Vagina (tissue), 2 donors: ENCODE data around the gene HSDL2. TPM values are rescaled to one million over a fixed set of nuclear protein-coding genes. Genes with fewer than 3 reads are reported as not detected.

Experiments used
- DNase-seq, 2 donors: peaks; one replicate each; pipeline ENCODE4 v3.0.0-alpha.2; 2017; ENCODE audit errors: extremely low spot score in 2 of 2
- H3K27ac ChIP-seq: fragments of 200-600 bp; sonication (generic); one replicate; pipeline ENCODE4 v1.5.1; 2019
- H3K27me3 ChIP-seq: fragments of 200-600 bp; sonication (generic); one replicate; pipeline ENCODE4 v1.5.1; 2019
- H3K36me3 ChIP-seq, 2 donors: fragments of 200-600 bp; sonication (generic); one replicate each; pipeline ENCODE4 v1.5.1; 2017 to 2019
- H3K4me1 ChIP-seq: fragments of 200-600 bp; sonication (generic); one replicate; pipeline ENCODE4 v1.5.1; 2019
- H3K4me3 ChIP-seq, 2 donors: fragments of 200-600 bp; sonication (generic); 1 replicate in 1 of 2; 2 replicates in 1 of 2; pipeline ENCODE4 v1.5.1; 2016 to 2019
- H3K9me3 ChIP-seq: fragments of 200-600 bp; sonication (generic); one replicate; pipeline ENCODE4 v1.5.1; 2019
- CTCF ChIP-seq, 3 experiments: fragments of 450-650 bp in 2 of 3; fragments of 200-600 bp in 1 of 3; sonication (generic) in 1 of 3; IDR thresholded peaks; one replicate each; pipeline ENCODE4 v1.5.1; 2017 to 2019; ENCODE audit warnings: antibody characterized with exemption in 3 of 3, mild to moderate bottlenecking in 2 of 3, moderate library complexity in 2 of 3
- POLR2A ChIP-seq, 2 donors: fragments of 450-650 bp; IDR thresholded peaks; one replicate each; pipeline ENCODE4 v1.6.1; 2017; ENCODE audit warnings: antibody characterized with exemption in 2 of 2, mild to moderate bottlenecking in 2 of 2, moderate library complexity in 2 of 2
- POLR2AphosphoS5 ChIP-seq, 2 donors: sonication (generic); formaldehyde crosslinking; IDR thresholded peaks; one replicate each; pipeline ENCODE4 v1.9.0; 2017; ENCODE audit warnings: antibody characterized with exemption in 2 of 2, mild to moderate bottlenecking in 2 of 2, low read depth in 1 of 2; ENCODE audit not compliant: insufficient read depth in 1 of 2
- intact Hi-C: fragments of 100-400 bp; cut with DNase I; formaldehyde crosslinking; loops from one replicate; pipeline ENCODE4 v1.15.1; 2023
- total RNA-seq: library from RNA; depleted of rRNA; stranded (reverse); fragments of >200 nt; gene quantifications from one replicate; pipeline ENCODE4 v1.2.3, GENCODE V29; 2016

Gene HSDL2
- total RNA-seq, 1 donor from 2014 or later, result 25.8 TPM

DNA sequence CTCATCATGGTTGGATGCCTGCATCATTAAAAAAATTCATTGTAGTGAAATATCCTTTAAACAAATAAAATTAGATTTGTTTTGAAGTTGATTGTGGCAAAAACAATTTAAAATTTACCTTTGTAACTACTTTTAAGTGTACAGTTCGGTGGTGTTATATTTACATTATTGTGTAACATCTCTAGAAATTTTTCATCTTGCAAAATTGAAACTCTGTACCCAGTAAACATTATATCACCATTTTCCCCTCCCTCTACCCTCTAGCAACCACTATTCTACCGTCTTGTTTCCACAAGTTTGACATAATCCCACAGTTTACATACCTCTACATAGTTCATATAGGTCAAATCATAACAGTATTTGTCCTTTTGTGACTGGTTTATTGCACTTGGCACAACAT is 104.7 kb downstream of the HSDL2 start:
- no peak for DNase-seq
- TF ChIP-seq CTCF (IDR thresholded peaks at IDR 0.05) (no peak), POLR2A (IDR thresholded peaks at IDR 0.05) (no peak), POLR2AphosphoS5 (IDR thresholded peaks at IDR 0.05; ENCODE audit: insufficient read depth in 1 of 2, low read depth in 1 of 2) (no peak)
- peaks cover 12% of the 10 kb centered on the region for H3K4me1 ChIP-seq
- no peak overlapping the region for H3K27ac ChIP-seq
- H3K9me3 ChIP-seq, result no peaks in the 10 kb centered on the region
- H3K36me3 ChIP-seq, result no peaks in the 10 kb centered on the region
- no peak overlapping the region for H3K4me3 ChIP-seq
- intact Hi-C loops, result no loop called here
- H3K27me3 ChIP-seq, result no peaks in the 10 kb centered on the region

DNA sequence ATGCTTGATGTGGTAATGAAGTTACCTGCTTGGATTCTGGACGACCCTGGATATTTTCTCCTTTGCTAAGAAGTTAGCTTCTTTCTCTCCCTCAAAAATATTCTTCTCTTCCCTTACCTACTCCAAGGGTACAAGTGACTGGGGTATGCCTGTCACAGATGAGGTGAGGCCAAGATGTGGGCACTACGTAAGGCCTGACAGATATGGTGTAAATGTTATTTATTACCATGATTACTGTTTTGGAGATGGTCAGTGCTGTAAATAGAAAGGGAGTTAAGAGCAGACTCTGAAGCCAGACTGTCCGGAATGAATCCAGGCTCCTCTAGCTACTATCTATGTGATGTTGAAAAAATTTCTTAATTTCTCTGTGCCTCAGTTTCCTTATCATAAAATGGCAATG is 105.7 kb downstream of the HSDL2 start:
- no peaks in the 10 kb centered on the region for H3K27me3 ChIP-seq
- intact Hi-C loops, result no loop called here
- peaks cover 20% of the 10 kb centered on the region for H3K4me1 ChIP-seq
- no peak for TF ChIP-seq CTCF (IDR thresholded peaks at IDR 0.05)
- H3K9me3 ChIP-seq, result no peaks in the 10 kb centered on the region
- no peak overlapping the region for H3K27ac ChIP-seq
- no peaks in the 10 kb centered on the region for H3K36me3 ChIP-seq
- no peak overlapping the region for H3K4me3 ChIP-seq
- DNase-seq, result no peak

- peaks cover 28% of the 10 kb centered on the region for H3K4me1 ChIP-seq
- H3K4me3 ChIP-seq, result peak within 1 kb of the TSS; percentile 85 to 97
- TF ChIP-seq CTCF (IDR thresholded peaks at IDR 0.05) (no peak), POLR2A (IDR thresholded peaks at IDR 0.05) (no peak), POLR2AphosphoS5 (IDR thresholded peaks at IDR 0.05; ENCODE audit: insufficient read depth in 1 of 2, low read depth in 1 of 2) (peak in 1 of 2 donors; percentile 73)
- no peaks in the 10 kb centered on the region for H3K27me3 ChIP-seq
- H3K9me3 ChIP-seq, result no peaks in the 10 kb centered on the region
- H3K27ac ChIP-seq, result peak within 1 kb of the TSS; percentile 91
- no peak for DNase-seq
- no peaks in the 10 kb centered on the region for H3K36me3 ChIP-seq
- intact Hi-C loops, result no loop called here
These were observed 106.5 kb downstream of the HSDL2 start, which contains the start of gene KIAA1958 for GRCh38 chr9:112486221-112487007. Gene KIAA1958, plus strand, starts transcription at chr9:112486827. Its CDS starts 87,254 bp downstream, at chr9:112574081.

GRCh38 chr9:112487008-112487798 is 107.3 kb downstream of the HSDL2 start:
- Histone ChIP-seq H3K36me3 (no peaks in the 10 kb centered on the region), H3K27me3 (no peaks in the 10 kb centered on the region), H3K4me1 (peaks cover 29% of the 10 kb centered on the region), H3K4me3 (peak overlapping the region; percentile 85 to 97), H3K27ac (peak overlapping the region; percentile 91), H3K9me3 (no peaks in the 10 kb centered on the region)
- no peak for DNase-seq
- TF ChIP-seq POLR2A (IDR thresholded peaks at IDR 0.05) (no peak), CTCF (IDR thresholded peaks at IDR 0.05) (no peak), POLR2AphosphoS5 (IDR thresholded peaks at IDR 0.05; ENCODE audit: insufficient read depth in 1 of 2, low read depth in 1 of 2) (no peak)
- intact Hi-C loops, result no loop called here
